Measurements from ENCODE around the gene KRT7.

GRCh38 chr12:52243259-52243855 is 10.3 kb downstream of the KRT7 start:
- TF ChIP-seq GATA2 (IDR thresholded peaks at IDR 0.05; ENCODE audit: insufficient read depth, insufficient read length, low read depth, low read length) (no peak), MAX (IDR thresholded peaks at IDR 0.05; ENCODE audit: insufficient read depth, insufficient read length) (no peak), CTCF (IDR thresholded peaks at IDR 0.05; ENCODE audit: extremely low read depth in 1 of 2, insufficient read depth in 1 of 2, low read depth in 1 of 2, low read length in 2 of 2) (no peak), EZH2 (IDR thresholded peaks at IDR 0.05; ENCODE audit: borderline replicate concordance, low read depth, low read length, severe bottlenecking) (no peak), POLR2A (IDR thresholded peaks at IDR 0.05; ENCODE audit: low read depth, low read length) (no peak), POLR2AphosphoS5 (IDR thresholded peaks at IDR 0.05; ENCODE audit: insufficient read depth, low read depth, low read length) (no peak), FOS (IDR thresholded peaks at IDR 0.05; ENCODE audit: borderline replicate concordance, insufficient read depth, low read length) (no peak)
